ENCODE data around the gene PRR36. TPM values are rescaled to one million over a fixed set of nuclear protein-coding genes. Genes with fewer than 3 reads are reported as not detected.

Gene PRR36
- polyA plus RNA-seq, 4 donors: 0.22 to 0.47 TPM; not detected in 2

DNA sequence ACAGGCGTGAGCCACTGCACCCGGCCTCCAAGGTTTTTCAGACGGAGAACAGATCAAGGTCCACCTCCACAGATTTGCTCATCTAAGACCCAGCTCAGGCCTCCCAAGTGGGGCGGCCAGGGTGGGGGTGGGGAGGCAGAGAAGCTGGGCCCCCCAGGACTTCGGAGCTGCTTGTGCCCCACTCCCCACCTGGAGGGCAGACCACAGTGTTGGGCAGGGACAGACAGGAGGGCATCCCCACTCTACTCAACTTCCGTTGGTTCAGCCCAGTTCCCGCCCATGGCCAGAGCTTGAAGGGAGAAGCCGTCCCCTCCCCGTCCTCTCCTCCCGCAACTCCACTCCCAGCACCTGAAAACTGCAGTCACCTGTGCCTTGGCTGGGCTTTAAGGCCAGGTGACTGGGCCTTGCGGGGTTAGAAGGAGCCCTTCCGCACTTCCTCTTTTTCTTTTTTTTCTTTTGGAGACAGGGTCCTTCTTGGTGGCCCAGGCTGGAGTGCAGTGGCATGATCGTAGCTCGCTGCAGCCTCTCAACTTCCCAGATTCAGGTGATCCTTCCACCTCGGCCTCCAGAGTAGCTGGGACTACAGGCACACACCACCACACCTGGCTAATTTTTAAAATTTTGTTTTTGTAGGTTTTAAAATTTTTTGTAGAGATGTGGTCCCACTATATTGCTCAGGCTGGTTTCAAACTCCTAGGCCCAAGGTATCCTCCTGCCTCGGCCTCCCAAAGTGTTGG is 13.4 kb upstream of the PRR36 start:
- 39 to 68% (median 50%) methylated on average over 16 of the region's 16 CpGs for WGBS, 3 donors
- Histone ChIP-seq H3K4me1 (ENCODE audit: control insufficient read depth in 3 of 3, insufficient read depth in 2 of 3, low read depth in 1 of 3, low read length in 2 of 3) (peaks cover 0 to 8% (median 0%) of the 10 kb centered on the region in 3 donors), H3K27ac (ENCODE audit: low read depth in 1 of 3, low read length in 2 of 3) (no peak overlapping the region), H3K36me3 (ENCODE audit: control insufficient read depth in 3 of 3, insufficient read depth in 2 of 3, low read depth in 1 of 3, low read length in 3 of 3) (no peaks in the 10 kb centered on the region), H3K27me3 (ENCODE audit: control insufficient read depth in 3 of 3, insufficient read depth in 3 of 3, low read length in 3 of 3) (peaks cover 0 to 19% (median 2%) of the 10 kb centered on the region in 3 donors), H3K9me3 (ENCODE audit: control insufficient read depth in 2 of 2, insufficient read depth in 1 of 2, low read depth in 1 of 2, low read length in 1 of 2) (no peaks in the 10 kb centered on the region), H3K4me3 (ENCODE audit: low read depth in 1 of 3, low read length in 3 of 3) (no peak overlapping the region)
- no peak for DNase-seq
- no peak for FAIRE-seq

DNA sequence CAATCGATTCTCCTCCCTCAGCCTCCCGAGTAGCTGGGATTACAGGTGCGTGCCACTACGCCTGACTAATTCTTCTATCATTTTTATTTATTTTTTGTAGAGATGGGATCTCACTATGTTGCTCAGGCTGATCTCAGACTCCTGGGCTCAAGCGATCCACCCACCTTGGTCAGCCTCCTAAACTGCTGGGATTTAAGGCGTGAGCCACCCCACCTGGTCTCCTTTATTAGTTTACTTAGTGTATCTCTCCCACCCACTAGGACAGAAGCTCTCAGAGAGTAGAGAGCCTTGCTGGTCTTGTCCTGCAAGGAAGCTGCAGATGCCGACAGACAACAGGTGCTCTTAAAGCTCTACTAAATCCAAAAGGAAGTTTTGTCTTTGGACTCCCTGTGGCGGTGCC is 11.6 kb upstream of the PRR36 start:
- no peaks in the 10 kb centered on the region for H3K9me3 ChIP-seq (ENCODE audit: control insufficient read depth in 2 of 2, insufficient read depth in 1 of 2, low read depth in 1 of 2, low read length in 1 of 2)
- H3K4me3 ChIP-seq (ENCODE audit: low read depth in 1 of 3, low read length in 3 of 3): no peak overlapping the region
- no peak for FAIRE-seq
- H3K4me1 ChIP-seq (ENCODE audit: control insufficient read depth in 3 of 3, insufficient read depth in 2 of 3, low read depth in 1 of 3, low read length in 2 of 3): peaks cover 0 to 8% (median 0%) of the 10 kb centered on the region in 3 donors
- peaks cover 0 to 19% (median 2%) of the 10 kb centered on the region in 3 donors for H3K27me3 ChIP-seq (ENCODE audit: control insufficient read depth in 3 of 3, insufficient read depth in 3 of 3, low read length in 3 of 3)
- H3K36me3 ChIP-seq (ENCODE audit: control insufficient read depth in 3 of 3, insufficient read depth in 2 of 3, low read depth in 1 of 3, low read length in 3 of 3): no peaks in the 10 kb centered on the region
- no peak for DNase-seq
- no peak overlapping the region for H3K27ac ChIP-seq (ENCODE audit: low read depth in 1 of 3, low read length in 2 of 3)
- 68 to 83% (median 76%) methylated on average over 8 of the region's 8 CpGs for WGBS, 3 donors

- Histone ChIP-seq H3K27me3 (ENCODE audit: control insufficient read depth in 3 of 3, insufficient read depth in 3 of 3, low read length in 3 of 3) (peaks cover 0 to 16% (median 2%) of the 10 kb centered on the region in 3 donors), H3K9me3 (ENCODE audit: control insufficient read depth in 2 of 2, insufficient read depth in 1 of 2, low read depth in 1 of 2, low read length in 1 of 2) (no peaks in the 10 kb centered on the region), H3K4me1 (ENCODE audit: control insufficient read depth in 3 of 3, insufficient read depth in 2 of 3, low read depth in 1 of 3, low read length in 2 of 3) (peaks cover 0 to 8% (median 0%) of the 10 kb centered on the region in 3 donors), H3K36me3 (ENCODE audit: control insufficient read depth in 3 of 3, insufficient read depth in 2 of 3, low read depth in 1 of 3, low read length in 3 of 3) (no peaks in the 10 kb centered on the region), H3K4me3 (ENCODE audit: low read depth in 1 of 3, low read length in 3 of 3) (no peak overlapping the region), H3K27ac (ENCODE audit: low read depth in 1 of 3, low read length in 2 of 3) (no peak overlapping the region)
- no peak for FAIRE-seq
- DNase-seq: no peak
- 79 to 90% (median 88%) methylated on average over 2 of the region's 2 CpGs for WGBS, 3 donors
Observed at GRCh38 chr19:7883796-7884570, 9.8 kb upstream of the PRR36 start.

DNA sequence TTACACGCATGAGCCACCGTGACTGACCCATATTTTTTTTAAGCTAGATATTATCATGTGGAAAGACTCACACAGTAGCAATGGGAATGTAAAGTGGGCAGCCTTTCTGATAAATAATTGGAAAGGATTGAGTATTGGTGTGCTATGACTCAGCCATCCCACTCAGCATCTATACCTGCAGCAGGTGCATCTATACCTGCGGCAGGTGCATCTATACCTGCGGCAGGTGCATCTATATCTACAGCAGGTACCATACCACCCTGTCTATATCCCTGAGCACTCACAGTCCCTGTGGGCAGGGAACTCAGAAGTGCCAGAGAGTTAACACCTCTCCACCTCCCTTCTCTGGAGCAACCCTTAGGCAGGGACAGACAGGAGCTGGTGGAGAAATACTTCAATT is 8.9 kb upstream of the PRR36 start:
- no peak overlapping the region for H3K4me3 ChIP-seq (ENCODE audit: low read depth in 1 of 3, low read length in 3 of 3)

DNA sequence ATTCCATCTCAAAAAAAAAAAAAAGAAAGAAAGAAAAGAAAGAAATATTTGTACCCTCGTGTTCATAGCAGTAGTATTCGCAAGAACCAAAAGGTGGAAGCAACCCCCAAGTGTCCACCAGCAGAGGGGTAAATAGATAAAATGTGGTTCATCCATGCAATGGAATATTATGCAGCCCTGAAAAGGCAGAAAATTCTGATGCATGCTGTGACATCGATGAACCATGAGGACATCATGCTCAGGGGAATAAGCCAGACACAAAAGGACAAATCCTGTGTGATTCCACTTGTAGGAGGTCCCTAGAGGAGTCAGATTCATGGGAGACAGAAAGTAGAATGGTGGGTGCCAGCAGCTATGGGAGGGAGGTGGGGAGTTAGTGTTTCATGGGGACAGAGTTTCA is 7.7 kb upstream of the PRR36 start:
- no peaks in the 10 kb centered on the region for H3K4me1 ChIP-seq (ENCODE audit: control insufficient read depth in 3 of 3, insufficient read depth in 2 of 3, low read depth in 1 of 3, low read length in 2 of 3)
- H3K27me3 ChIP-seq (ENCODE audit: control insufficient read depth in 3 of 3, insufficient read depth in 3 of 3, low read length in 3 of 3): peaks cover 0 to 5% (median 0%) of the 10 kb centered on the region in 3 donors
- DNase-seq (no peak), FAIRE-seq (no peak)
- 92 to 96% (median 93%) methylated on average over 3 of the region's 3 CpGs for WGBS, 3 donors
- H3K27ac ChIP-seq (ENCODE audit: low read depth in 1 of 3, low read length in 2 of 3): no peak overlapping the region
- no peak overlapping the region for H3K4me3 ChIP-seq (ENCODE audit: low read depth in 1 of 3, low read length in 3 of 3)
- H3K9me3 ChIP-seq (ENCODE audit: control insufficient read depth in 2 of 2, insufficient read depth in 1 of 2, low read depth in 1 of 2, low read length in 1 of 2): no peaks in the 10 kb centered on the region
- no peaks in the 10 kb centered on the region for H3K36me3 ChIP-seq (ENCODE audit: control insufficient read depth in 3 of 3, insufficient read depth in 2 of 3, low read depth in 1 of 3, low read length in 3 of 3)

More for the DNA sequence above, 8.9 kb upstream of the PRR36 start:
- Histone ChIP-seq H3K9me3 (ENCODE audit: control insufficient read depth in 2 of 2, insufficient read depth in 1 of 2, low read depth in 1 of 2, low read length in 1 of 2) (no peaks in the 10 kb centered on the region), H3K27me3 (ENCODE audit: control insufficient read depth in 3 of 3, insufficient read depth in 3 of 3, low read length in 3 of 3) (peaks cover 0 to 9% (median 0%) of the 10 kb centered on the region in 3 donors), H3K4me1 (ENCODE audit: control insufficient read depth in 3 of 3, insufficient read depth in 2 of 3, low read depth in 1 of 3, low read length in 2 of 3) (peaks cover 0 to 7% (median 0%) of the 10 kb centered on the region in 3 donors), H3K27ac (ENCODE audit: low read depth in 1 of 3, low read length in 2 of 3) (no peak overlapping the region), H3K36me3 (ENCODE audit: control insufficient read depth in 3 of 3, insufficient read depth in 2 of 3, low read depth in 1 of 3, low read length in 3 of 3) (no peaks in the 10 kb centered on the region)
- FAIRE-seq (no peak), DNase-seq (no peak)
- WGBS, 3 donors: 52 to 85% (median 62%) methylated on average over 4 of the region's 4 CpGs

DNA sequence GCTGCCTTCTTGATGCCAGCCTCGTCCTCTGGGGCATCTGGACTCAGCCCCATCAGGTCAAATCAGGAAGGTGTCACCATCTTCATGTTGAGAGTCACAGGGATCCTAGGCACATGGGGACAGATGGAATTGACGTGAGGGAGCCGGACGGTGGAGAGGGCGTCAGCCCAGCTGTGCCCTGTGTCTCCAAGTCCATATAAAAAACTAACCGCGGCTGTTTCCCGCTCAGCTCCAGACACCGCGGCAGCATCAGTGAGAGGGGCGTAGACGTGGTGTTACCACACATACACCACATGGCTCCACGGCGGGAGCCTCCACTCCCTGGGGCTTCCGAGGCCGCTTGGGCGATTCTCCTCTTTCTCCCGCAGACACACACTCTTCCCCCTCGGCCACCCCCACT is 5.6 kb upstream of the PRR36 start:
- H3K9me3 ChIP-seq (ENCODE audit: control insufficient read depth in 2 of 2, insufficient read depth in 1 of 2, low read depth in 1 of 2, low read length in 1 of 2): no peaks in the 10 kb centered on the region
- no peak overlapping the region for H3K4me3 ChIP-seq (ENCODE audit: low read depth in 1 of 3, low read length in 3 of 3)
- H3K27ac ChIP-seq (ENCODE audit: low read depth in 1 of 3, low read length in 2 of 3): no peak overlapping the region
- FAIRE-seq (no peak), DNase-seq (no peak)
- H3K36me3 ChIP-seq (ENCODE audit: control insufficient read depth in 3 of 3, insufficient read depth in 2 of 3, low read depth in 1 of 3, low read length in 3 of 3): no peaks in the 10 kb centered on the region
- peaks cover 0 to under 1% (median 0%) of the 10 kb centered on the region in 3 donors for H3K4me1 ChIP-seq (ENCODE audit: control insufficient read depth in 3 of 3, insufficient read depth in 2 of 3, low read depth in 1 of 3, low read length in 2 of 3)
- WGBS, 3 donors: 87 to 92% (median 89%) methylated on average over 19 of the region's 19 CpGs
- H3K27me3 ChIP-seq (ENCODE audit: control insufficient read depth in 3 of 3, insufficient read depth in 3 of 3, low read length in 3 of 3): peaks cover 0 to 14% (median 2%) of the 10 kb centered on the region in 3 donors

GRCh38 chr19:7879111-7879807 is 5.1 kb upstream of the PRR36 start:
- H3K9me3 ChIP-seq (ENCODE audit: control insufficient read depth in 2 of 2, insufficient read depth in 1 of 2, low read depth in 1 of 2, low read length in 1 of 2): no peaks in the 10 kb centered on the region
- no peak for DNase-seq
- H3K36me3 ChIP-seq (ENCODE audit: control insufficient read depth in 3 of 3, insufficient read depth in 2 of 3, low read depth in 1 of 3, low read length in 3 of 3): no peaks in the 10 kb centered on the region
- no peak for FAIRE-seq
- peaks cover 3 to 19% (median 7%) of the 10 kb centered on the region in 3 donors for H3K27me3 ChIP-seq (ENCODE audit: control insufficient read depth in 3 of 3, insufficient read depth in 3 of 3, low read length in 3 of 3)
- peaks cover 0 to 6% (median 0%) of the 10 kb centered on the region in 3 donors for H3K4me1 ChIP-seq (ENCODE audit: control insufficient read depth in 3 of 3, insufficient read depth in 2 of 3, low read depth in 1 of 3, low read length in 2 of 3)
- no peak overlapping the region for H3K4me3 ChIP-seq (ENCODE audit: low read depth in 1 of 3, low read length in 3 of 3)
- no peak overlapping the region for H3K27ac ChIP-seq (ENCODE audit: low read depth in 1 of 3, low read length in 2 of 3)
- 66 to 77% (median 70%) methylated on average over 17 to 18 of the region's 18 CpGs for WGBS, 3 donors

DNA sequence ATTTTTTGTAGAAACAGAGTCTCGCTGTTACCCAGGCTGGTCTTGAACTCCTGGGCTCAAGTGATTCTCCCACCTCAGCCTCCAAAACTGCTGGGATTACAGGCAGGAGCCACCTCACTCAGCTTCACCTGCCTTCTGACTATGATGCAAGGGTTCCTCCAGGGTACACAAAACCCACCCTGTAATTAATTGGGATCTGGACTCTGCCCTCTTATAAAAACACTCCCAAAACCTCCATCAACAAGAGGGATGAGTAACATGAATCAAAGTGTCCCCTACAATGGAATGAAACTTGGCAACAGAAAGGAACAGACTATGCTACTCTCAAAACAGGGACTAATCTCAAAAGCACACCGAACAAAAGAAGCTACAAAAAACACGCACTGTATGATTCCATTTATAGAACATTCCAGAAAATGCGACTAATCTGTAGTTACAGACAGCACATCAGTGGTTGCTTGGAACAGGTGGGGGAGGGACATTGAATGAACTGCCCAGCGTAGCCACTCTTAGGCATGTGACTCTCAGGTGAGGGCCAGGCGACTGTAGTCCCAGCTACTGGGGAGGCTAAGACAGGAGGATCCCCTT is 3.2 kb upstream of the PRR36 start:
- DNase-seq (no peak), FAIRE-seq (no peak)
- WGBS, 3 donors: 66 to 79% (median 71%) methylated on average over 6 of the region's 6 CpGs
- H3K4me3 ChIP-seq (ENCODE audit: low read depth in 1 of 3, low read length in 3 of 3): no peak overlapping the region
- no peaks in the 10 kb centered on the region for H3K36me3 ChIP-seq (ENCODE audit: control insufficient read depth in 3 of 3, insufficient read depth in 2 of 3, low read depth in 1 of 3, low read length in 3 of 3)
- H3K27me3 ChIP-seq (ENCODE audit: control insufficient read depth in 3 of 3, insufficient read depth in 3 of 3, low read length in 3 of 3): peaks cover 7 to 34% (median 12%) of the 10 kb centered on the region in 3 donors
- no peaks in the 10 kb centered on the region for H3K9me3 ChIP-seq (ENCODE audit: control insufficient read depth in 2 of 2, insufficient read depth in 1 of 2, low read depth in 1 of 2, low read length in 1 of 2)
- H3K27ac ChIP-seq (ENCODE audit: low read depth in 1 of 3, low read length in 2 of 3): no peak overlapping the region
- H3K4me1 ChIP-seq (ENCODE audit: control insufficient read depth in 3 of 3, insufficient read depth in 2 of 3, low read depth in 1 of 3, low read length in 2 of 3): peaks cover 0 to 6% (median 0%) of the 10 kb centered on the region in 3 donors

All from small intestine (tissue), 7 donors.